AML-193 (cell line): ENCODE results near the gene C3orf49.
A peak's percentile ranks its signal among the peaks of the same experiment; 100 is the strongest.

Source experiments
- DNase-seq, 2 experiments: peaks; one replicate each; lab custom pipeline; 2025; lab: John Stamatoyannopoulos, UW

C3orf49 gene

GRCh38 chr3:63819151-63819398, at the start of gene C3orf49:
C3orf49 (plus strand) TSS chr3:63819299; CDS start chr3:63819472, 173 bp downstream.
- DNase-seq: no peak

DNA sequence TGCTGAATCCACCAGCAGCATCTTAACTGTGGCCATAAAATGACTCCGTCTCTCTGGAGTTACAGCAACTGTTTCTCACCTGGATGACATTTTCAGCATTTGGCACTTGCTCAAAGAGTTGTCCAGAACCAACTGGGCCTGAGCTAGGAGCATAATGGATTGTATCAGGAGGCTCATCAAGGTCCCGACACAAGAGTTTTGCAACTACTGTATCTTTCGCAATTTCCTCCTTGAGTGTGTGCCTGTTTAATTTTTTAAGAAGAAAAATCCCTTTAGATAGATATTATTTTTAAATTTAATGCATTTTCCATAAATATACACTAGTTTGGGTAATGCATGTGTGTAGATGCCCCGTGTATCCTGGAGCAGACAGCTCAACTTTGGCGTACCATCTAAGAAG, 44.3 kb upstream of the C3orf49 start:
- peak; percentile 27 to 37 for DNase-seq

GRCh38 chr3:63779227-63779626, 39.9 kb upstream of the C3orf49 start:
- DNase-seq: no peak

GRCh38 chr3:63791974-63792373, 27.1 kb upstream of the C3orf49 start:
- peak; percentile 8 to 18 for DNase-seq

DNA sequence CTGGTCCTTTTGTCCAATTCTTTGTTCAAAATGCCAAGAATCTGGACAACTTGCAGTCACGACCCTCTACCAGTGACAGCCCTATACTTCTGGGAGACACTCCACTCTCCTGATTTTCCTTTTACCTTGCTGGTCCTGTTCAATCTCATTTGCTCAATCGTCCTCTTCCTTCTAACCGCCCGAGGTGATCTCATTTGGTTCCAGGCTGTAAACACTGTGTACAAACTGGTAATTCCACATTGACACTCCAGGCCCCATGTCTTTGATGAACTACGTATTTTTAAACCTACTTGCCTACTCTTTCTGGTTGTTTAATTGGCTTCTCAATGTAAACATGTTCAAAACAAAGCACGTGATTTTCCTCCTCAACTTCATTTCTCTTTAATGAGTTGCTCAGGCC, 23.7 kb upstream of the C3orf49 start:
- DNase-seq: no peak

GRCh38 chr3:63798544-63798943, 20.6 kb upstream of the C3orf49 start:
- no peak for DNase-seq

DNA sequence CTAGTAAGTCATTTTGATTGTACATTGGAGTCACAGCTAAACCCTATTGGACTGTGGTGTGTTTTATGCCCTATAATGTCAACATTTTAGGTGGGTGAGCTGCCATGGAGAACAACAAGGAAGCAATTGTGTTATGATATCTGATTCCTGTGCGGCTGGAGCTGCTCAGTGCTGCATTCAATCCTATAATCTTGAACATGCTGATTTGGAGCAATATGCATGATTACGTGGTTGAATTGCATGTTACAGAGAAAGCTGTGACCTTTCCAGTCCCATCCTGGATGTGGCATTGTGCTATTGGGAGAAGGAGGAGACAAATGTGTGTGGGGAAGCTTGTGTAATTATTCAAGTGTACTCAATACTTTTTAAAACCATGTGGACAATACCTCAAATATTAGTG, 20.1 kb upstream of the C3orf49 start:
- no peak for DNase-seq

- DNase-seq: no peak
These were observed 19.0 kb upstream of the C3orf49 start for GRCh38 chr3:63800097-63800496.

- DNase-seq: no peak
These were observed 15.2 kb upstream of the C3orf49 start for GRCh38 chr3:63803911-63804310.

DNA sequence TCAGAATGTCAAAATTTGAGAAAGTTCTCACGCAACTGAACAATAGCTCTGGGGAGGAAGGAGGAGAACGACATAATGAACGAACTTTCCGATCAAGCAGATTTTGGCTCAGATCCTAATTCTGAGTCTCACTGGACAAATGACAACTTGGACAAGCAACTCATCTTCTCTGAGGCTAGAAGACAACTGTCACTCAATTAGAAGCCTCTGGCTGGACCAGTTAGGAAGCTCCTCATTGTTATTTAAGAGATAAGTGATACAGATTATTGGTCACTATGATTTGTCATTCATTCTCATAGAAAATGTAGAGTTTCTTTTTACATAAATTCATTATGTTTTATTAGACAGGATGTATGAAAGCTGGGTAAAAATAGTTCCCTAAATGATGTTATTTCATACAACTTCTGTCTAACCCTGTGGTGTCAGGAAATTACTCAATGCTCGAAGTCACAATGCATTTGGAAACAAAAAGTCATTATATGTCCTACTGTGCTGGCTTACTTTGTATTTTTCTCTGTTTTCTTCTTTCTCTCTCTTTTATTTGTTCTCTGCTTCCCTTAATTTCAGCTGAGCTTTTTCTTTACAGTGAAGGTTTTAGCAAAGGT, 11.0 kb upstream of the C3orf49 start:
- peak; percentile 81 to 89 for DNase-seq

DNA sequence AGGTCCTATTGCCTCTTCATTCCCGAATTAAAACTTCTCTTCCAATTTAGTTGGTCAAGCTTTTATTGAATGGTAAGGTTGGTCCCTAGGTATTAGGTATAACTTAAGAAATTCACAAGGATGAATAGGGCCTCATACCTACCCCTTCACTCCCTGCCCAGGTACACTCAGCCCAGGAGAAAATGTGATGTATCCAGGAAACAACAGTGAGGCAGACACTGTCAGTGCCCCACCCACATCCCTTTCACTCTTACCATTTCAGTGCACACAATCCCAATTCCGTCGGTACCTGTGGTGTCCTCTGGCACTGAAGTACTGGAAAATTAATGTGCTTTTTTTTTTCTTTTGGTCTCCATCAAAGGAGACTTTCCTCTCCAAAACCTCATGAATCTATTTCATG, 10.5 kb upstream of the C3orf49 start:
- DNase-seq: no peak

GRCh38 chr3:63809607-63810006, 9.5 kb upstream of the C3orf49 start:
- DNase-seq: no peak

GRCh38 chr3:63814237-63814636, 4.9 kb upstream of the C3orf49 start:
- no peak for DNase-seq

DNA sequence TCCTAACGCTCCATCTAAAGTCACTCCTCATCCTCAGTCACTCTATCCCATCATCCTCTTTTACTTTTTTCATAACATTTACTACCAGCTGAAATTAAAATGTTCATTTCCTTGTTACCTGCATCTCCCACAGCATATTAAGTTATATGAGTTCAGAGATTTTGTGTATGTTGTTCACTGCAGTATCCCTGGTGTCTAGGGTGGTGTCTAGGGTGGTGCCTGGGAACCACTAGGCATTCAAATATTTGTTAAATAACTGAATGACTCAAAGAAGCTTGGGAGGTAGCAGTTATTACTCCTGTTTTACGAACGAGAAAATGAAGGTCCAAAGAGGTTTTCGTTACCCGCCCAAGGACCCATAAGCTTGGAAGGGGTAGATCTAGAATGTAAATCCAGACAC, 1.9 kb upstream of the C3orf49 start:
- no peak for DNase-seq

GRCh38 chr3:63818282-63819150, 583 bp upstream of the C3orf49 start:
- peak; percentile 64 to 67 for DNase-seq

DNA sequence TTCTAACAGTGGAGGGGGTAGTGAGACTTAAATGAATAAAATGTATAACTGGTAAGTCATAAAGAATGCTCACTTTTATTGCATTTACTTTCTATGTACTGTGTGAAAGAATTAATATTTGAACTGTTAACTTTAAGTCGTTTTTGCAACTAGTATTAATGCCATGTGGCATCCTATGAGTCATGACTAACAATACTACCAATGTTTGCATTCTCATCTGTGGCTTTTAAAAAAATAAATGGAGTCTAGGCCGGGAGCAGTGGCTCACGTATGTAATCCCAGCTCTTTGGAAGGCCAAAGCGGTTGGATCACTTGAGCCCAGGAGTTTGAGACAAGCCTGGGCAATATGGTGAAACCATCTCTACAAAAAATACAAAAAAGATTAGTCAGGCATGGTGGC, 5.2 kb downstream of the C3orf49 start:
- DNase-seq: no peak

GRCh38 chr3:63830526-63830925, 11.4 kb downstream of the C3orf49 start:
- DNase-seq: no peak

DNA sequence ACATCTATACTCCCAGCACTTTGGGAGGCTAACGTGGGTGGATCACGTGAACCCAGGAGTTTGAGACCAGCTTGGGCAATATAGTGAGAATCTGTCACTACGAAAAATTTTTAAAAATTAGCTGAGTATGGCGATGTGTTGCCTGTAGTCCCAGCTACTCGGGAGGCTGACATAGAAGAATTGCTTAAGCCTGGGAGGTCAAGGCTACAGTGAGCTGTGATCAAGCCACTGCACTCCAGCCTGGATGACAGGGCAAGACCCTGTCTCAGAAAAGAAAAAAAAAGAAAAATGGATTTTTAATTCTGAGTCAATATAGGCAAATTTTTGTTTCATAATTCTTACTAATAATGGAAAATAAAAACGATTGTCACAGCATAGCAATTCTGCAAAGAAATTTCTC, 13.3 kb downstream of the C3orf49 start:
- DNase-seq: no peak

- no peak for DNase-seq
These were observed 22.6 kb downstream of the C3orf49 start for GRCh38 chr3:63841704-63842103.

- DNase-seq: no peak
These were observed 23.0 kb downstream of the C3orf49 start for GRCh38 chr3:63842127-63842526.

DNA sequence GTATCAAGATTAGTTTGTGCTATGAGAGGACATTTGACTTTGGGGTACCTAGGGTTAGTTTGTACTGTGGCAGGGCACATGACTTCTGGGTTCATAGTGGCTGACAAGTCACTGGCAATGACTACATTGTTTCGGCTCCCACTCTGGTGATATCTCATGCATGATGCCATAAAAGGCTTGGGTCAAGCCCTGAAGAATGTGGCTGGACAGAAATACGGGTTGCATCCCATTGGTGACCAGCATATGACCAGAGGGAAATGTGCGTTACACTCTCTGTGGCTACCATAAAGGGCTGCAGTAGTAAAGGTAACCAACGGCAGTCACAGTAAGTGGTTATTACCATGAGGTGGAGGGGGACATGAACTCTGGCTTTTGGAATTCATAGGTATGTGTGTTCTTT, 26.1 kb downstream of the C3orf49 start:
- DNase-seq: no peak

DNA sequence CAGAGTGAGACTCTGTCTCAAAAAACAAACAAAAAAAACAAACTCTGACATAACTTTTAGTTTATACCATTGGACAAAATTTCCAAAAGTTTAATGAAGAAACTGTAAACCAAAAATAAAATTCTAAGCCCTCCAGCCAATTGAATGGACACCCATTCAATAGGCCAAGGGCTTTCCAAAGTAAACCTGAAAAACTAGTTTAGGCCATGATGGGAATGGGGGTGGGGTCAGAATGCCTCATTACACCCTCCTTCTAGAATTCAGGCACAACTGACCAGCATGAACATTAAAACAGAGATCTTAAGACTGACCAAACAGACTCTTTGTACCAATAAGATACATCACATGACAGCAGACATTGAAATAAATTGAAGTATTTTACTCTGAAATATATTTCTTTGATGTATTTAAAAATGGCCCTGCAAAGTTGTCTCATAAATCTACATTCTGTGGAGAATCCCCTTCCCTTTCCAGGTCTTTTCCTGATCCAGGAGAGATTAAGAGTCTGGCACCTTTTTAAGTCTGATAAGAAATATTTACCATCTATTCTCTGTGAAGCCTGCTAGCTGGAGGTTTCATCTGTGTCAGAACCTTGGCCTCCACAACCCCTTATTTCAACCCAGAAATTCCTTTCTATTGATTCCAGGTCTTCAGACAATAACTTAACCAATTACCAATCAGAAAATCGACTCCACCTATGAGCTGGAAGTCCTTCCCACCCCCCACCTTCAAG, 28.8 kb downstream of the C3orf49 start:
- no peak for DNase-seq

GRCh38 chr3:63849175-63849574, 30.1 kb downstream of the C3orf49 start:
- DNase-seq: no peak
